Measurements from ENCODE around the gene MTRF1.

GRCh38 chr13:41244556-41244955, 18.8 kb downstream of the MTRF1 start:
- no peak for TF ChIP-seq CTCF (IDR thresholded peaks at IDR 0.05)
- TF ChIP-seq POLR2A (IDR thresholded peaks at IDR 0.05) = no peak
